Thoracic aorta (tissue), 2 donors: Measurements from ENCODE around the gene CARD14. TPM values are rescaled to one million over a fixed set of nuclear protein-coding genes. Genes with fewer than 3 reads are reported as not detected.
A peak's percentile ranks its signal among the peaks of the same experiment; 100 is the strongest.
"Not testable (repeated sequence)": the region's sequence is repeated elsewhere in the genome, so short reads cannot be mapped to it uniquely, and the experiment has no call there.

Experiments used
- ATAC-seq: fragments of 150-250 bp; one replicate; pipeline ENCODE4 v1.8.0; 2017; ENCODE audit warnings: low read depth; ENCODE audit not compliant: insufficient number of reproducible peaks, low FRiP score
- DNase-seq: peaks from one replicate; pipeline ENCODE4 v3.0.0-alpha.2; 2020; ENCODE audit warnings: low spot score
- H3K27ac ChIP-seq, 2 donors: fragments of 200-600 bp; sonication (generic); 1 replicate in 1 of 2; 2 replicates in 1 of 2; pipeline ENCODE4 v1.5.1; 2016; ENCODE audit warnings: mild to moderate bottlenecking in 2 of 2, moderate library complexity in 2 of 2
- H3K27me3 ChIP-seq: fragments of 200-600 bp; sonication (generic); replicated peaks from 2 replicates; pipeline ENCODE4 v1.6.0; 2016; ENCODE audit warnings: mild to moderate bottlenecking; ENCODE audit not compliant: insufficient read depth
- H3K36me3 ChIP-seq: fragments of 200-600 bp; sonication (generic); one replicate; pipeline ENCODE4 v1.5.1; 2016
- H3K4me1 ChIP-seq, 2 donors: fragments of 200-600 bp; sonication (generic); 1 replicate in 1 of 2; 2 replicates in 1 of 2; pipeline versions ENCODE4 v1.5.1 to v1.6.0; 2016; ENCODE audit warnings: low read depth in 2 of 2, mild to moderate bottlenecking in 1 of 2; ENCODE audit not compliant: control insufficient read depth in 1 of 2
- H3K4me3 ChIP-seq: fragments of 200-600 bp; sonication (generic); 2 replicates; pipeline ENCODE4 v1.5.1; 2016; ENCODE audit warnings: mild to moderate bottlenecking
- H3K9me3 ChIP-seq: fragments of 200-600 bp; sonication (generic); 2 replicates; pipeline ENCODE4 v1.5.1; 2016
- total RNA-seq, 2 donors: library from RNA; depleted of rRNA; stranded (reverse); fragments of >200 nt; gene quantifications; one replicate each; pipeline versions ENCODE4 v1.1.0 to v1.2.3, GENCODE V29; 2016
- TF ChIP-seq, protein P1 (sequence below): fragments of 200-600 bp; sonication (generic); IDR thresholded peaks from one replicate; pipeline ENCODE4 v1.5.1; 2019; ENCODE audit warnings: antibody characterized with exemption

CARD14 gene
- total RNA-seq, 2 donors from 2014 or later, result not detected

DNA sequence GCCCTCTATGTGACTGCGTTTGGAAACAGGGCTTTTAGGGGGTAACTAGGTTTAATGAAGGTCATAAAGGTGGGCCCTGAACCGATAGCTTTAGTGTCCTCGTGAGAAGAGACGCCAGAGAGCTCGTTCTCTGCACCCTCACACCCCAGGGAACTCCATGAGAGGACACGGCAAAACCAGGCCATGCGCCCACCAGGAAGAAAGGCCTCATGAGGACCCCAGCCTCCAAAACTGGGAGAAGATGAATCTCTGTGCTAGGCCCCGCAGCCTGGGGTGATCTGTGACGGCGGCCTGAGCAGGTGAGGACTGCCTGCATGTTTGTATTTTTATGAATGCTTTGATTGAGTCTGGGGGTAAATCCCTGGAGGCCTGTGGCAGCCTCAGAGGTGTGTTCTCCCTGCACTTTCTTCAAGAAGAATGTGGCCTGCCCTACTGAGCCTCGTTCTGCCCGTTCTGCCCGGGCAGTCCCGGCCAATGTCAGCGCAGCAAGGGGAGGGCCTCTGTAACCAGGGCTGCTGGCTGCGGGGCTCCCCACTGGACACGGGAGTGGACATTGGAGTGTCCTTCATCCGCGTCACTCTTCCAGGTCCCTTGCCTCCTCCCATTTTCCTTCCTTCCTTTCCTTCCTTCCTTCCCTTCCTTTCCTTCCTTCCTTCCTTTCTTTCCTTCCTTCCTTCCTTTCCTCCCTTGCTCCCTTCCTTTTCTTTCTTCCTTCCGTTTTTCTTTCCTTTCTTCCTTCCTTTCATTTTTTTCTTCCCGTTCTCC lies 84.0 kb downstream of the CARD14 start:
- DNase-seq (no peak), ATAC-seq (no peak)
- peaks cover 15 to 20% of the 10 kb centered on the region in 2 donors for H3K4me1 ChIP-seq
- H3K36me3 ChIP-seq, result peaks cover 12% of the 10 kb centered on the region
- no peaks in the 10 kb centered on the region for H3K27me3 ChIP-seq
- H3K27ac ChIP-seq, result peak overlapping the region; percentile 76 to 93
- no peak overlapping the region for H3K4me3 ChIP-seq
- TF ChIP-seq, protein P1, sequence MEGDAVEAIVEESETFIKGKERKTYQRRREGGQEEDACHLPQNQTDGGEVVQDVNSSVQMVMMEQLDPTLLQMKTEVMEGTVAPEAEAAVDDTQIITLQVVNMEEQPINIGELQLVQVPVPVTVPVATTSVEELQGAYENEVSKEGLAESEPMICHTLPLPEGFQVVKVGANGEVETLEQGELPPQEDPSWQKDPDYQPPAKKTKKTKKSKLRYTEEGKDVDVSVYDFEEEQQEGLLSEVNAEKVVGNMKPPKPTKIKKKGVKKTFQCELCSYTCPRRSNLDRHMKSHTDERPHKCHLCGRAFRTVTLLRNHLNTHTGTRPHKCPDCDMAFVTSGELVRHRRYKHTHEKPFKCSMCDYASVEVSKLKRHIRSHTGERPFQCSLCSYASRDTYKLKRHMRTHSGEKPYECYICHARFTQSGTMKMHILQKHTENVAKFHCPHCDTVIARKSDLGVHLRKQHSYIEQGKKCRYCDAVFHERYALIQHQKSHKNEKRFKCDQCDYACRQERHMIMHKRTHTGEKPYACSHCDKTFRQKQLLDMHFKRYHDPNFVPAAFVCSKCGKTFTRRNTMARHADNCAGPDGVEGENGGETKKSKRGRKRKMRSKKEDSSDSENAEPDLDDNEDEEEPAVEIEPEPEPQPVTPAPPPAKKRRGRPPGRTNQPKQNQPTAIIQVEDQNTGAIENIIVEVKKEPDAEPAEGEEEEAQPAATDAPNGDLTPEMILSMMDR, result no peak
- no peaks in the 10 kb centered on the region for H3K9me3 ChIP-seq

DNA sequence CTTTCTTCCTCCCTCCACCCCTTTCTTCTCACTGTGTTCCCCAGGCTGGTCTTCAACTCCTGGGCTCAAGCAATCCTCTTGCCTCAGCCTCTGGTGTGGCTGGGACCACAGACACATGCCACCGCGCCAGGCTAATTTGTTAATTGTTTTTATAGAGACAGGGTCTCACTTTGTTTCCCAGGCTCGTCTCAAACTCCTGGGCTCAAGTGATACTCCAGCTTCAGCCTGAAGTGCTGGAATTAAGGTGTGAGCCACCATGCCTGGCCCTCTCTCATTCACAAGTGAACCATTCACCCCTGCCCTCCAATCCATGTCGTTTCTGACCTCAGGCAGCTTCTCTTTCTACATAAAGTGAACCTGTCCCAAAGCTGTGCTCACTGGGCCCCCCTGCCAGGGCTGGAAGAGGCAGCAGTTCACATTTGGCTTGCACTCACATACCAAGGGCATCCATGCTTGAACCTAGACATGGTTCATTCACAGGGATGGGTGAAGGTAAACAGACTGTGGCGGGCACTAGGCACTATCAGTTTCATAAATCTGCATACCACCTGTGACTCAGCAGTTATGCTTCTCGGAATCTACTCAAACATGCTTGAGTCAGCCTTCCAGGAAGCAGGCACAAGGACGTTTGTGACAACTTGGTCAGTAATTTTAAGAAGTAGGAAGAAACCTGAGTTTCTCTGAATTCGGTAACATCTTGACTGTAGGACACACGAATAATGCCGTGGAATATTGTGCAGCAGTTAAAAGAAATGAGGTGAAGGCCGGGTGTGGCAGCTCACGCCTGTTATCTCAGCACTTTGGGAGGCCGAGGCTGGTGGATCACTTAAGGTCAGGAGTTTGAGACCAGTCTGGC lies 84.8 kb downstream of the CARD14 start:
- peaks cover 15 to 29% of the 10 kb centered on the region in 2 donors for H3K4me1 ChIP-seq

DNA sequence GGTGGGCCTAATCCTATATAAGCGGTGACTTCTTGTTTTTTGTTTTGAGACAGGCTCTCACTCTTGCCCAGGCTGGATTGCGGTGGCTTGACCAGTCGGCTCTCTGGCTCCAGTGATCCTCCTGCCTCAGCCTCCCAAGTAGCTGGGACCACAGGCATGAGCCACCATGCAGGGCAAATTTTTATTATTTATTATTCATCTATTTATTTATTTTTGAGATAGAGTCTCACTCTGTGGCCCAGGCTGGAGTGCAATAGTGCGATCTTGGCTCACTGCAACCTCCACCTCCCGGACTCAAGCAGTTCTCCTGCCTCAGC lies 86.2 kb downstream of the CARD14 start:
- Histone ChIP-seq H3K27me3 (no peaks in the 10 kb centered on the region), H3K4me3 (no peak overlapping the region), H3K4me1 (peaks cover 15 to 31% of the 10 kb centered on the region in 2 donors), H3K9me3 (no peaks in the 10 kb centered on the region), H3K36me3 (peaks cover 5% of the 10 kb centered on the region), H3K27ac (peak overlapping the region; percentile 76 to 93)
- ATAC-seq (no peak), DNase-seq (no peak)
- TF ChIP-seq, protein P1, result no peak

More for the DNA sequence above, 84.8 kb downstream of the CARD14 start:
- peaks cover 5% of the 10 kb centered on the region for H3K36me3 ChIP-seq
- peak overlapping the region; percentile 76 to 93 for H3K27ac ChIP-seq
- peak; percentile 98 for ATAC-seq
- peak overlapping the region; percentile 33 for H3K4me3 ChIP-seq
- no peaks in the 10 kb centered on the region for H3K27me3 ChIP-seq
- TF ChIP-seq, protein P1, result no peak
- DNase-seq, result peak; percentile 66
- no peaks in the 10 kb centered on the region for H3K9me3 ChIP-seq

DNA sequence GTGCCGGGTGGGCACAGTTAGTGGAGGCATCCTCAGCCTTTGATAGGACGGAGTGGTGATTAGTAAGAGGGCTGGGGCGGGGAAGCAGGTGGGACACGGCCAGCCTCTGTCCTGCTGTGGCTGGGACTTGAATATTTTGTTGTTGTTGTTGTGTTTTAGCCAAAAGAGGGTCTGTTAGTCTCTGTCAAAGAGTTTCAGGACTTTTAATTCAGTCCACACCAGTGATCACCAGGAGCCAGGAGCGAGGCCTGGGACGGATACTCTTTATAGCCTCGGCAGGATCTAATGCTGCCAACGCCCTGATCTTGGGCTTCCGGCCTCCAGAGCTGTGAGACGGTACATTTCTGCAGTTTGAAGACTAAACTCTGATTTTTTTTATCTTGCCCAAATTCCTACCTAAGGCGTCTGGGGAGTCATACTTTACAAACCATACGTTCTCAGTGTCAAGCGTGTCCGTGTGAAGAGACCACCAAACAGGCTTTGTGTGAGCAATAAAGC lies 87.9 kb downstream of the CARD14 start:
- Histone ChIP-seq H3K36me3 (no peaks in the 10 kb centered on the region), H3K4me1 (peaks cover 26 to 42% of the 10 kb centered on the region in 2 donors), H3K27ac (no peak overlapping the region), H3K4me3 (no peak overlapping the region), H3K9me3 (no peaks in the 10 kb centered on the region), H3K27me3 (no peaks in the 10 kb centered on the region)
- no peak for ATAC-seq
- DNase-seq, result no peak
- TF ChIP-seq, protein P1, result no peak

DNA sequence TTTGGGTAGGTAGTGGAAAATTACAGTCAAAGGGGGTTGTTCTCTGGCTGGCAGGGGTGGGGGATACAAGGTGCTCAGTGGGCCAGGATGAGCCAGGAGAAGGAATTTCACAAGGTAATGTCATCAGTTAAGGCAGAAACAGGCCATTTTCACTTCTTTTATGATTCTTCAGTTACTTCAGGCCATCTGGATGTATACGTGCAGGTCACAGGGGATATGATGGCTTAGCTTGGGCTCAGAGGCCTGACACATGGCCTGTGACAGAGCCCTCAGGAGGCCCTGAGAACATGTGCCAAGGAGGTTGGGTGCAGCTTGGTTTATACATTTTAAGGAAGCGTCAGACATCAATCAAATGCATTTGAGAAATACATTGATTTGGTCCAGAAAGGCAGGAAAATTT lies 88.5 kb downstream of the CARD14 start:
- peaks cover 30 to 48% of the 10 kb centered on the region in 2 donors for H3K4me1 ChIP-seq
- not testable (repeated sequence) for H3K27ac ChIP-seq, H3K27me3 ChIP-seq, H3K9me3 ChIP-seq, H3K36me3 ChIP-seq, DNase-seq, ATAC-seq, H3K4me3 ChIP-seq

Other genes with a start within 250 kb of the CARD14 start
- 10 to 100 TPM; 45.9 to 52.1 TPM for gene TBC1D16, start 134.2 kb upstream of the CARD14 start, total RNA-seq
- 1 to 10 TPM; 4.4 to 6.5 TPM for gene CCDC40, start 133.4 kb upstream of the CARD14 start, total RNA-seq
- gene GAA, start 68.4 kb upstream of the CARD14 start, total RNA-seq, result 100 to 1,000 TPM; 101 to 126 TPM
- gene EIF4A3, start 22.9 kb upstream of the CARD14 start, total RNA-seq, result 10 to 100 TPM; 32.6 to 39.4 TPM
- 10 to 100 TPM; 22.2 to 51.8 TPM for gene SGSH, start 50.3 kb downstream of the CARD14 start, total RNA-seq
- gene SLC26A11, start 50.4 kb downstream of the CARD14 start, total RNA-seq, result 10 to 100 TPM; 41.1 to 69.2 TPM
- gene RNF213, start 90.8 kb downstream of the CARD14 start, total RNA-seq, result 100 to 1,000 TPM; 150 to 174 TPM
- gene ENDOV, start 245.1 kb downstream of the CARD14 start, total RNA-seq, result 10 to 100 TPM; 27.3 to 46.7 TPM